ENCODE data around the gene COL25A1.
A peak's percentile ranks its signal among the peaks of the same experiment; 100 is the strongest.

COL25A1 gene

GRCh38 chr4:109232681-109233080 is 69.8 kb downstream of the COL25A1 start:
- DNase-seq: no peak
- in situ Hi-C loops (cut with MboI; ENCODE audit: low pct_unique_long_range_greater_than_20kb, low sequenced_read_pairs): no loop called here

- no peak for DNase-seq
- in situ Hi-C loops (cut with MboI; ENCODE audit: low pct_unique_long_range_greater_than_20kb, low sequenced_read_pairs): no loop called here
Measured at GRCh38 chr4:109231331-109231730, 71.1 kb downstream of the COL25A1 start.

- in situ Hi-C loops (cut with MboI; ENCODE audit: low pct_unique_long_range_greater_than_20kb, low sequenced_read_pairs): no loop called here
- no peak for DNase-seq
Measured at GRCh38 chr4:109229028-109229427, 73.4 kb downstream of the COL25A1 start.

GRCh38 chr4:109218288-109218687 is 84.2 kb downstream of the COL25A1 start:
- in situ Hi-C loops (cut with MboI; ENCODE audit: low pct_unique_long_range_greater_than_20kb, low sequenced_read_pairs): no loop called here

GRCh38 chr4:109216085-109216696 is 86.3 kb downstream of the COL25A1 start:
- in situ Hi-C loops (cut with MboI; ENCODE audit: low pct_unique_long_range_greater_than_20kb, low sequenced_read_pairs): no loop called here
- no peak for DNase-seq

More at GRCh38 chr4:109218288-109218687, 84.2 kb downstream of the COL25A1 start:
- DNase-seq: no peak

- DNase-seq: no peak
- in situ Hi-C loops (cut with MboI; ENCODE audit: low pct_unique_long_range_greater_than_20kb, low sequenced_read_pairs): no loop called here
Measured at GRCh38 chr4:109215506-109215905, 87.0 kb downstream of the COL25A1 start.

GRCh38 chr4:109214622-109215301 is 87.7 kb downstream of the COL25A1 start:
- DNase-seq: no peak
- in situ Hi-C loops (cut with MboI; ENCODE audit: low pct_unique_long_range_greater_than_20kb, low sequenced_read_pairs): no loop called here

- in situ Hi-C loops (cut with MboI; ENCODE audit: low pct_unique_long_range_greater_than_20kb, low sequenced_read_pairs): no loop called here
- DNase-seq: no peak
Measured at GRCh38 chr4:109213056-109213455, 89.4 kb downstream of the COL25A1 start.

GRCh38 chr4:109211671-109212070 is 90.8 kb downstream of the COL25A1 start:
- no peak for DNase-seq
- in situ Hi-C loops (cut with MboI; ENCODE audit: low pct_unique_long_range_greater_than_20kb, low sequenced_read_pairs): no loop called here

- no peak for DNase-seq
- in situ Hi-C loops (cut with MboI; ENCODE audit: low pct_unique_long_range_greater_than_20kb, low sequenced_read_pairs): no loop called here
Measured at GRCh38 chr4:109209647-109210046, 92.8 kb downstream of the COL25A1 start.

GRCh38 chr4:109207898-109208297 is 94.6 kb downstream of the COL25A1 start:
- in situ Hi-C loops (cut with MboI; ENCODE audit: low pct_unique_long_range_greater_than_20kb, low sequenced_read_pairs): no loop called here
- no peak for DNase-seq

GRCh38 chr4:109207061-109207460 is 95.4 kb downstream of the COL25A1 start:
- peak; percentile 7 for DNase-seq
- in situ Hi-C loops (cut with MboI; ENCODE audit: low pct_unique_long_range_greater_than_20kb, low sequenced_read_pairs): no loop called here

- in situ Hi-C loops (cut with MboI; ENCODE audit: low pct_unique_long_range_greater_than_20kb, low sequenced_read_pairs): no loop called here
- DNase-seq: no peak
Measured at GRCh38 chr4:109206620-109207019, 95.8 kb downstream of the COL25A1 start.

- DNase-seq: no peak
- in situ Hi-C loops (cut with MboI; ENCODE audit: low pct_unique_long_range_greater_than_20kb, low sequenced_read_pairs): no loop called here
Measured at GRCh38 chr4:109205186-109205585, 97.3 kb downstream of the COL25A1 start.

- no peak for DNase-seq
- in situ Hi-C loops (cut with MboI; ENCODE audit: low pct_unique_long_range_greater_than_20kb, low sequenced_read_pairs): no loop called here
Measured at GRCh38 chr4:109199585-109199984, 102.9 kb downstream of the COL25A1 start.

GRCh38 chr4:109195646-109196045 is 106.8 kb downstream of the COL25A1 start:
- DNase-seq: no peak
- in situ Hi-C loops (cut with MboI; ENCODE audit: low pct_unique_long_range_greater_than_20kb, low sequenced_read_pairs): no loop called here

GRCh38 chr4:109191216-109191615 is 111.2 kb downstream of the COL25A1 start:
- DNase-seq: no peak
- in situ Hi-C loops (cut with MboI; ENCODE audit: low pct_unique_long_range_greater_than_20kb, low sequenced_read_pairs): no loop called here

GRCh38 chr4:109186458-109186945 is 116.0 kb downstream of the COL25A1 start:
- no peak for DNase-seq
- in situ Hi-C loops (cut with MboI; ENCODE audit: low pct_unique_long_range_greater_than_20kb, low sequenced_read_pairs): no loop called here

- no peak for DNase-seq
- in situ Hi-C loops (cut with MboI; ENCODE audit: low pct_unique_long_range_greater_than_20kb, low sequenced_read_pairs): no loop called here
Measured at GRCh38 chr4:109185951-109186350, 116.5 kb downstream of the COL25A1 start.

- in situ Hi-C loops (cut with MboI; ENCODE audit: low pct_unique_long_range_greater_than_20kb, low sequenced_read_pairs): no loop called here
- no peak for DNase-seq
Measured at GRCh38 chr4:109185548-109185947, 116.9 kb downstream of the COL25A1 start.

- DNase-seq: peak; percentile 23
- in situ Hi-C loops (cut with MboI; ENCODE audit: low pct_unique_long_range_greater_than_20kb, low sequenced_read_pairs): no loop called here
Measured at GRCh38 chr4:109184491-109184961, 117.9 kb downstream of the COL25A1 start.

Data from KBM-7 (cell line).